HL-60 (cell line): ENCODE results near the gene CD1C.
"Not testable (repeated sequence)": the region's sequence is repeated elsewhere in the genome, so short reads cannot be mapped to it uniquely, and the experiment has no call there.

Experiments used
- DNase-seq, 2 experiments: peaks; one replicate each; pipeline ENCODE4 v3.0.0-alpha.2; 2010 to 2020; ENCODE audit warnings: low read depth in 1 of 2, low spot score in 1 of 2
- H3K27ac ChIP-seq: fragments of 250-450 bp; sonication (Bioruptor Pico); replicated peaks from 2 replicates; pipeline ENCODE4 v1.5.1; 2020; ENCODE audit warnings: mild to moderate bottlenecking, moderate library complexity
- H3K27me3 ChIP-seq: fragments of 250-450 bp; sonication (Bioruptor Pico); 2 replicates; pipeline ENCODE4 v1.5.1; 2021; ENCODE audit warnings: mild to moderate bottlenecking, moderate library complexity; ENCODE audit not compliant: insufficient read depth, poor library complexity, severe bottlenecking
- H3K4me3 ChIP-seq: replicated peaks from 2 replicates; pipeline ENCODE4 v1.5.1; 2011; ENCODE audit warnings: mild to moderate bottlenecking, control low read depth, low read length; ENCODE audit not compliant: insufficient read depth
- GABPA ChIP-seq: IDR thresholded peaks from 2 replicates; pipeline ENCODE4 v1.6.1; 2012; ENCODE audit warnings: low read depth
- POLR2AphosphoS5 ChIP-seq: IDR thresholded peaks from 2 replicates; pipeline ENCODE4 v1.6.1; 2012; ENCODE audit warnings: low read depth
- SPI1 ChIP-seq: IDR thresholded peaks from 2 replicates; pipeline ENCODE4 v1.6.1; 2012; ENCODE audit warnings: low read depth, mild to moderate bottlenecking, borderline replicate concordance
- TF ChIP-seq, protein P1 (sequence below): IDR thresholded peaks from 2 replicates; pipeline ENCODE4 v1.6.1; 2012; ENCODE audit warnings: low read depth; ENCODE audit not compliant: insufficient replicate concordance
- TF ChIP-seq, protein P2 (sequence below): IDR thresholded peaks from one replicate; pipeline ENCODE4 v1.5.1; 2011; ENCODE audit warnings: low read length, control low read depth, inconsistent platforms; ENCODE audit not compliant: insufficient read depth

The CD1C gene

DNA sequence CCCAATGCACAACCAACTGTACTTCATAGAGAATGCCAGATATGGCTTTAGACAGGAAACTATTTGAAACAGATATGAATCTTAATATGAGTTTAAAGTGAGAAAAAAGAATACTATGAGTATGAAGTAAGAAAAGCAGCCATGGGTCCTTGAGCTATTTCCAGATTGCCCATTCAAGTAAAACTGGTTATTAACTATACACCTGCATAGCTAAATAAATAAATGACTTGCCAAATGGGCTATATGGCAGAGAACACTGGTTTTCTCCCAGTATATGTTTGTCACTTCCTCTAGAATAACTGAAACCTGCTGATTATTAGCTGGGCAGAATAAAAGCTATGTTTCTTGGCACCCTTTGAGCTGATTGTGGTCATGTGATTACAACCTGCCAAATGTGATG lies 17.0 kb upstream of the CD1C start:
- no peaks in the 10 kb centered on the region for H3K27me3 ChIP-seq
- no peak overlapping the region for H3K4me3 ChIP-seq
- TF ChIP-seq, protein P1, sequence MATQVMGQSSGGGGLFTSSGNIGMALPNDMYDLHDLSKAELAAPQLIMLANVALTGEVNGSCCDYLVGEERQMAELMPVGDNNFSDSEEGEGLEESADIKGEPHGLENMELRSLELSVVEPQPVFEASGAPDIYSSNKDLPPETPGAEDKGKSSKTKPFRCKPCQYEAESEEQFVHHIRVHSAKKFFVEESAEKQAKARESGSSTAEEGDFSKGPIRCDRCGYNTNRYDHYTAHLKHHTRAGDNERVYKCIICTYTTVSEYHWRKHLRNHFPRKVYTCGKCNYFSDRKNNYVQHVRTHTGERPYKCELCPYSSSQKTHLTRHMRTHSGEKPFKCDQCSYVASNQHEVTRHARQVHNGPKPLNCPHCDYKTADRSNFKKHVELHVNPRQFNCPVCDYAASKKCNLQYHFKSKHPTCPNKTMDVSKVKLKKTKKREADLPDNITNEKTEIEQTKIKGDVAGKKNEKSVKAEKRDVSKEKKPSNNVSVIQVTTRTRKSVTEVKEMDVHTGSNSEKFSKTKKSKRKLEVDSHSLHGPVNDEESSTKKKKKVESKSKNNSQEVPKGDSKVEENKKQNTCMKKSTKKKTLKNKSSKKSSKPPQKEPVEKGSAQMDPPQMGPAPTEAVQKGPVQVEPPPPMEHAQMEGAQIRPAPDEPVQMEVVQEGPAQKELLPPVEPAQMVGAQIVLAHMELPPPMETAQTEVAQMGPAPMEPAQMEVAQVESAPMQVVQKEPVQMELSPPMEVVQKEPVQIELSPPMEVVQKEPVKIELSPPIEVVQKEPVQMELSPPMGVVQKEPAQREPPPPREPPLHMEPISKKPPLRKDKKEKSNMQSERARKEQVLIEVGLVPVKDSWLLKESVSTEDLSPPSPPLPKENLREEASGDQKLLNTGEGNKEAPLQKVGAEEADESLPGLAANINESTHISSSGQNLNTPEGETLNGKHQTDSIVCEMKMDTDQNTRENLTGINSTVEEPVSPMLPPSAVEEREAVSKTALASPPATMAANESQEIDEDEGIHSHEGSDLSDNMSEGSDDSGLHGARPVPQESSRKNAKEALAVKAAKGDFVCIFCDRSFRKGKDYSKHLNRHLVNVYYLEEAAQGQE, result no peak
- DNase-seq, result no peak
- no peak overlapping the region for H3K27ac ChIP-seq

DNA sequence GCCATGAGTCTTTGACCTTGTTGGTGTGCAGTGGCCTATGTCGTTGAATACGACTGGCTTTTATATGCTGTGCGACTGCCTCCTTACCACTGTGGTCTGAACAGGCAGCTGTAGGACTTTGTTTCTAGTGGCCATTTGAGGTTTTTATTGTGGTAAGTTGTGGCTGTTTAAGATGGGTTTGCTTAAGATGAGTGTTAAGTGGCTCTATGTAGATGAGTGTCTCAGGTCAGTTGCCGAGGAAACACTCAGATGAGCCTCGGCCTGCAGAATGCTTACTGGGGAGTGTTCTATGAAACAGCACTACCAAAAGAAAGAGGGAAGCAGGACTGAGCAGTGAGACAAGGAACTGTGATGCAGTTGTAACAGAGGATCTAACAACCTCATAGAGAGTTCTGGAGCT lies 14.9 kb upstream of the CD1C start:
- Histone ChIP-seq H3K27ac (no peak overlapping the region), H3K4me3 (no peak overlapping the region), H3K27me3 (no peaks in the 10 kb centered on the region)
- TF ChIP-seq, protein P1, result no peak
- TF ChIP-seq GABPA (no peak), SPI1 (no peak), POLR2AphosphoS5 (no peak)
- TF ChIP-seq, protein P2, sequence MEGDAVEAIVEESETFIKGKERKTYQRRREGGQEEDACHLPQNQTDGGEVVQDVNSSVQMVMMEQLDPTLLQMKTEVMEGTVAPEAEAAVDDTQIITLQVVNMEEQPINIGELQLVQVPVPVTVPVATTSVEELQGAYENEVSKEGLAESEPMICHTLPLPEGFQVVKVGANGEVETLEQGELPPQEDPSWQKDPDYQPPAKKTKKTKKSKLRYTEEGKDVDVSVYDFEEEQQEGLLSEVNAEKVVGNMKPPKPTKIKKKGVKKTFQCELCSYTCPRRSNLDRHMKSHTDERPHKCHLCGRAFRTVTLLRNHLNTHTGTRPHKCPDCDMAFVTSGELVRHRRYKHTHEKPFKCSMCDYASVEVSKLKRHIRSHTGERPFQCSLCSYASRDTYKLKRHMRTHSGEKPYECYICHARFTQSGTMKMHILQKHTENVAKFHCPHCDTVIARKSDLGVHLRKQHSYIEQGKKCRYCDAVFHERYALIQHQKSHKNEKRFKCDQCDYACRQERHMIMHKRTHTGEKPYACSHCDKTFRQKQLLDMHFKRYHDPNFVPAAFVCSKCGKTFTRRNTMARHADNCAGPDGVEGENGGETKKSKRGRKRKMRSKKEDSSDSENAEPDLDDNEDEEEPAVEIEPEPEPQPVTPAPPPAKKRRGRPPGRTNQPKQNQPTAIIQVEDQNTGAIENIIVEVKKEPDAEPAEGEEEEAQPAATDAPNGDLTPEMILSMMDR, result no peak
- DNase-seq, result no peak

DNA sequence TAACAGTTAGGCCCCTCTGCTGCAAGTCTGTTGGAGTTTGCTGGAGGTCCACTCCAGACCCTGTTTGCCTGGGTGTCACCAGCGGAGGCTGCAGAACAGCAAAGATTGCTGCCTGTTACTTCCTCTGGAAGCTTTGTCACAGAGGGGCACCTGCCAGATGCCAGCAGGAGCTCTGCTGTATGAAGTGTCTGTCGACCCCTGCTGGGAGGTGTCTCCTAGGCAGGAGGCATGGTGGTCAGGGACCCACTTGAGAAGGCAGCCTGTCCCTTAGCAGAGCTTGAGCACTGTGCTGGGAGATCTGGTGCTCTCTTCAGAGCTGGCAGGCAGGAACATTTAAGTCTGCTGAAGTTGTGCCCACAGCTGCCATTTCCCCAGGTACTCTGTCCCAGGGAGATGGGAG lies 7.3 kb upstream of the CD1C start:
- DNase-seq, H3K4me3 ChIP-seq, H3K27ac ChIP-seq, H3K27me3 ChIP-seq: not testable (repeated sequence)

DNA sequence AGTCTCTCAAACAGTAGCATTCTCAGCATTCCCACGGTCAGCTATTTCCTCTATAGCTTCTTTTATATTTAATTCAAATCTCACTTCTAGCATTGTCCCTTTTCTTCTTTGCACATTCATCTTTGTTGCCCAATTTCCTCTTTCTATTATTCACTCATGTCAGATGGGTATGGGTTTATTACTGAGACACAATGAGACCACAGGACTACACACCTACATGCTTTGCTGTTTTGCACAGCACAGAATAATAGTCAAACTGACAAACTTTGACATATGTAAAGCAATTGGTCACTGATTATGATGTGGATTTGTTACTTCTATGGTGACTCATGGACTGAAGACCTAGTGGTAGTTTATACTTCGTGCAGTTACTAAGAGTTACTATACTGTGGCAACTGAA lies 5.8 kb upstream of the CD1C start:
- peak; percentile 19 to 27 for DNase-seq
- Histone ChIP-seq H3K4me3 (no peak overlapping the region), H3K27me3 (no peaks in the 10 kb centered on the region), H3K27ac (no peak overlapping the region)
- TF ChIP-seq POLR2AphosphoS5 (no peak), SPI1 (0 out of 2 replicates have a peak, but pooled peaks have one; percentile 4)

DNA sequence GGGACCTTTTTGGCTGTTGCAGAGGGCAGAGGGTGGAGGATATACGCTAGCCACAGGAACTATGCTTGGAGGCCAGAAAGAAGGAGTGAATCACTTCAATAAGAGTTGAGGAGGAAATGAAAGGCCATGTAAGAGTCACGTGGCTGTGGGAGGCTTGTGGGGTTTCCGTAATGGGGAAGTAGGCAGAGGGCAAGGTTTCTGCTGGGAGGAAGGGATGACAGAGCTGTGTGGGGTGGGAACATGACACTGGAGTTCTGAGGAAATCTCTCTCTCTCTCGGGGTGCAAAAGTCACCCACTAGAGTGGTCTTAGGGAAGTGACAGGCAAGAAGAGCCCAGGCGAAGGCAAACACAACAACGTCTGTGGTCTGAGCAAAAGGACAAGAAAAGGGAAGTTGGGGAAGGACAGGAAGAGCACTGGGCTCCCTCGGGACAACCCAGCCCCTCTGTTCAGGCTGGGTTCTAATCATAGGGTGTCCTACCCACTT lies 3.9 kb upstream of the CD1C start:
- Histone ChIP-seq H3K4me3 (no peak overlapping the region), H3K27ac (peak overlapping the region; percentile 69), H3K27me3 (no peaks in the 10 kb centered on the region)
- DNase-seq, result peak; percentile 88 to 95
- TF ChIP-seq, protein P2, result no peak
- TF ChIP-seq GABPA, result no peak
- TF ChIP-seq SPI1, result peak; percentile 85
- TF ChIP-seq, protein P1, result peak; percentile 13
- TF ChIP-seq POLR2AphosphoS5, result peak; percentile 76
